Measurements from ENCODE around the gene HS3ST2. TPM values are rescaled to one million over a fixed set of nuclear protein-coding genes. Genes with fewer than 3 reads are reported as not detected.
"Not testable (repeated sequence)": the region's sequence is repeated elsewhere in the genome, so short reads cannot be mapped to it uniquely, and the experiment has no call there.

Gene HS3ST2
- total RNA-seq, 2 donors from 2014 or later = not detected

GRCh38 chr16:22934786-22935185 is 120.8 kb downstream of the HS3ST2 start:
- Mint-ChIP-seq H3K27ac (peak overlapping the region; percentile 9), H3K4me3 (no peak overlapping the region), H3K4me1 (peaks cover 3% of the 10 kb centered on the region), H3K27me3 (peaks cover 40% of the 10 kb centered on the region), H3K36me3 (ENCODE audit: low read depth) (no peaks in the 10 kb centered on the region)
- ATAC-seq (no peak), DNase-seq (no peak)
- H3K9me3 ChIP-seq (ENCODE audit: control insufficient read depth, low read length, poor library complexity, severe bottlenecking) = no peaks in the 10 kb centered on the region

GRCh38 chr16:22937169-22937568 is 123.2 kb downstream of the HS3ST2 start:
- no peak for DNase-seq
- no peak overlapping the region for H3K4me3 Mint-ChIP-seq
- H3K9me3 ChIP-seq (ENCODE audit: control insufficient read depth, low read length, poor library complexity, severe bottlenecking) = no peaks in the 10 kb centered on the region
- H3K27me3 Mint-ChIP-seq = peaks cover 38% of the 10 kb centered on the region
- ATAC-seq = no peak
- H3K27ac Mint-ChIP-seq = no peak overlapping the region
- H3K4me1 Mint-ChIP-seq = peaks cover 3% of the 10 kb centered on the region
- no peaks in the 10 kb centered on the region for H3K36me3 Mint-ChIP-seq (ENCODE audit: low read depth)

- no peak overlapping the region for H3K4me3 Mint-ChIP-seq
- H3K36me3 Mint-ChIP-seq (ENCODE audit: low read depth) = no peaks in the 10 kb centered on the region
- no peak for ATAC-seq
- H3K9me3 ChIP-seq (ENCODE audit: control insufficient read depth, low read length, poor library complexity, severe bottlenecking) = no peaks in the 10 kb centered on the region
- no peak overlapping the region for H3K27ac Mint-ChIP-seq
- no peaks in the 10 kb centered on the region for H3K4me1 Mint-ChIP-seq
- DNase-seq = no peak
- H3K27me3 Mint-ChIP-seq = peaks cover 38% of the 10 kb centered on the region
Measured at GRCh38 chr16:22938647-22939046, 124.7 kb downstream of the HS3ST2 start.

GRCh38 chr16:22939744-22940363 is 125.9 kb downstream of the HS3ST2 start:
- not testable (repeated sequence) for H3K4me3 Mint-ChIP-seq; H3K9me3 ChIP-seq (ENCODE audit: control insufficient read depth, low read length, poor library complexity, severe bottlenecking); ATAC-seq; H3K27ac Mint-ChIP-seq; H3K36me3 Mint-ChIP-seq (ENCODE audit: low read depth); H3K4me1 Mint-ChIP-seq; DNase-seq
- H3K27me3 Mint-ChIP-seq = peaks cover 43% of the 10 kb centered on the region

GRCh38 chr16:22941970-22942501 is 128.1 kb downstream of the HS3ST2 start:
- H3K4me3 Mint-ChIP-seq = no peak overlapping the region
- DNase-seq = no peak
- H3K27ac Mint-ChIP-seq = no peak overlapping the region
- no peaks in the 10 kb centered on the region for H3K36me3 Mint-ChIP-seq (ENCODE audit: low read depth)
- no peaks in the 10 kb centered on the region for H3K9me3 ChIP-seq (ENCODE audit: control insufficient read depth, low read length, poor library complexity, severe bottlenecking)
- no peaks in the 10 kb centered on the region for H3K4me1 Mint-ChIP-seq
- H3K27me3 Mint-ChIP-seq = peaks cover 54% of the 10 kb centered on the region
- ATAC-seq = no peak

GRCh38 chr16:22942811-22943210 is 128.8 kb downstream of the HS3ST2 start:
- H3K4me3 Mint-ChIP-seq = no peak overlapping the region
- H3K27me3 Mint-ChIP-seq = peaks cover 62% of the 10 kb centered on the region
- DNase-seq = no peak
- H3K9me3 ChIP-seq (ENCODE audit: control insufficient read depth, low read length, poor library complexity, severe bottlenecking) = no peaks in the 10 kb centered on the region
- no peaks in the 10 kb centered on the region for H3K4me1 Mint-ChIP-seq
- no peaks in the 10 kb centered on the region for H3K36me3 Mint-ChIP-seq (ENCODE audit: low read depth)
- no peak for ATAC-seq
- H3K27ac Mint-ChIP-seq = no peak overlapping the region

GRCh38 chr16:22945361-22945760 is 131.4 kb downstream of the HS3ST2 start:
- H3K27me3 Mint-ChIP-seq = peaks cover 86% of the 10 kb centered on the region
- DNase-seq = no peak
- no peak for ATAC-seq
- H3K27ac Mint-ChIP-seq = no peak overlapping the region
- no peak overlapping the region for H3K4me3 Mint-ChIP-seq
- H3K9me3 ChIP-seq (ENCODE audit: control insufficient read depth, low read length, poor library complexity, severe bottlenecking) = no peaks in the 10 kb centered on the region
- no peaks in the 10 kb centered on the region for H3K36me3 Mint-ChIP-seq (ENCODE audit: low read depth)
- peaks cover 7% of the 10 kb centered on the region for H3K4me1 Mint-ChIP-seq

- H3K4me3 Mint-ChIP-seq = no peak overlapping the region
- H3K4me1 Mint-ChIP-seq = peaks cover 7% of the 10 kb centered on the region
- no peak overlapping the region for H3K27ac Mint-ChIP-seq
- DNase-seq (no peak), ATAC-seq (no peak)
- peaks cover 84% of the 10 kb centered on the region for H3K27me3 Mint-ChIP-seq
- H3K36me3 Mint-ChIP-seq (ENCODE audit: low read depth) = no peaks in the 10 kb centered on the region
- no peaks in the 10 kb centered on the region for H3K9me3 ChIP-seq (ENCODE audit: control insufficient read depth, low read length, poor library complexity, severe bottlenecking)
Measured at GRCh38 chr16:22946433-22946832, 132.5 kb downstream of the HS3ST2 start.

GRCh38 chr16:22948058-22948602 is 134.2 kb downstream of the HS3ST2 start:
- no peak overlapping the region for H3K4me3 Mint-ChIP-seq

GRCh38 chr16:22948603-22949368 is 134.8 kb downstream of the HS3ST2 start:
- Mint-ChIP-seq H3K4me1 (peaks cover 7% of the 10 kb centered on the region), H3K36me3 (ENCODE audit: low read depth) (no peaks in the 10 kb centered on the region), H3K27ac (no peak overlapping the region), H3K27me3 (peaks cover 74% of the 10 kb centered on the region), H3K4me3 (no peak overlapping the region)
- peak; percentile 54 for ATAC-seq
- peak in 1 of 3 donors; percentile 31 for DNase-seq
- H3K9me3 ChIP-seq (ENCODE audit: control insufficient read depth, low read length, poor library complexity, severe bottlenecking) = no peaks in the 10 kb centered on the region

More at GRCh38 chr16:22948058-22948602, 134.2 kb downstream of the HS3ST2 start:
- DNase-seq (no peak), ATAC-seq (no peak)
- peaks cover 7% of the 10 kb centered on the region for H3K4me1 Mint-ChIP-seq
- H3K27ac Mint-ChIP-seq = no peak overlapping the region
- H3K9me3 ChIP-seq (ENCODE audit: control insufficient read depth, low read length, poor library complexity, severe bottlenecking) = no peaks in the 10 kb centered on the region
- H3K36me3 Mint-ChIP-seq (ENCODE audit: low read depth) = no peaks in the 10 kb centered on the region
- H3K27me3 Mint-ChIP-seq = peaks cover 75% of the 10 kb centered on the region

- H3K36me3 Mint-ChIP-seq (ENCODE audit: low read depth) = no peaks in the 10 kb centered on the region
- no peak overlapping the region for H3K27ac Mint-ChIP-seq
- H3K9me3 ChIP-seq (ENCODE audit: control insufficient read depth, low read length, poor library complexity, severe bottlenecking) = no peaks in the 10 kb centered on the region
- H3K4me1 Mint-ChIP-seq = peaks cover 2% of the 10 kb centered on the region
- no peak overlapping the region for H3K4me3 Mint-ChIP-seq
- ATAC-seq (no peak), DNase-seq (no peak)
- H3K27me3 Mint-ChIP-seq = peaks cover 31% of the 10 kb centered on the region
Measured at GRCh38 chr16:22955461-22956070, 141.6 kb downstream of the HS3ST2 start.

GRCh38 chr16:22961206-22961605 is 147.2 kb downstream of the HS3ST2 start:
- Mint-ChIP-seq H3K36me3 (ENCODE audit: low read depth) (no peaks in the 10 kb centered on the region), H3K4me3 (no peak overlapping the region), H3K4me1 (no peaks in the 10 kb centered on the region), H3K27ac (no peak overlapping the region), H3K27me3 (peaks cover 15% of the 10 kb centered on the region)
- H3K9me3 ChIP-seq (ENCODE audit: control insufficient read depth, low read length, poor library complexity, severe bottlenecking) = no peaks in the 10 kb centered on the region
- DNase-seq (no peak), ATAC-seq (no peak)

GRCh38 chr16:22962905-22963304 is 148.9 kb downstream of the HS3ST2 start:
- no peak for DNase-seq
- no peaks in the 10 kb centered on the region for H3K36me3 Mint-ChIP-seq (ENCODE audit: low read depth)
- no peak overlapping the region for H3K27ac Mint-ChIP-seq
- no peak overlapping the region for H3K4me3 Mint-ChIP-seq
- H3K4me1 Mint-ChIP-seq = no peaks in the 10 kb centered on the region
- ATAC-seq = no peak
- H3K9me3 ChIP-seq (ENCODE audit: control insufficient read depth, low read length, poor library complexity, severe bottlenecking) = no peaks in the 10 kb centered on the region
- H3K27me3 Mint-ChIP-seq = peaks cover 14% of the 10 kb centered on the region
